HuH-7.5 (cell line): Measurements from ENCODE around the gene TOMM70.
A peak's percentile ranks its signal among the peaks of the same experiment; 100 is the strongest.
"Not testable (repeated sequence)": the region's sequence is repeated elsewhere in the genome, so short reads cannot be mapped to it uniquely, and the experiment has no call there.

Experiments used
- DNase-seq: peaks from one replicate; pipeline ENCODE4 v3.0.0; 2011; ENCODE audit warnings: low spot score

The TOMM70 gene

GRCh38 chr3:100364421-100364820 lies 36.5 kb downstream of the TOMM70 start:
- no peak for DNase-seq

- DNase-seq, result no peak
These were observed 39.0 kb downstream of the TOMM70 start for GRCh38 chr3:100361897-100362296.

- DNase-seq, result no peak
These were observed 40.0 kb downstream of the TOMM70 start for GRCh38 chr3:100360757-100361496.

- no peak for DNase-seq
These were observed 41.9 kb downstream of the TOMM70 start for GRCh38 chr3:100359035-100359434.

- DNase-seq, result no peak
These were observed 42.5 kb downstream of the TOMM70 start for GRCh38 chr3:100358413-100358812.

GRCh38 chr3:100354850-100355249 lies 46.0 kb downstream of the TOMM70 start:
- no peak for DNase-seq

- DNase-seq, result no peak
These were observed 48.3 kb downstream of the TOMM70 start for GRCh38 chr3:100352296-100353231.

GRCh38 chr3:100351770-100352169 lies 49.1 kb downstream of the TOMM70 start:
- not testable (repeated sequence) for DNase-seq

GRCh38 chr3:100348727-100349126 lies 52.2 kb downstream of the TOMM70 start:
- DNase-seq, result no peak

- no peak for DNase-seq
These were observed 60.4 kb downstream of the TOMM70 start for GRCh38 chr3:100340527-100340926.

- no peak for DNase-seq
These were observed 61.1 kb downstream of the TOMM70 start for GRCh38 chr3:100339786-100340185.

GRCh38 chr3:100338911-100339310 lies 62.0 kb downstream of the TOMM70 start:
- DNase-seq, result no peak

- not testable (repeated sequence) for DNase-seq
These were observed 64.7 kb downstream of the TOMM70 start for GRCh38 chr3:100336229-100336628.

- peak; percentile 31 for DNase-seq
These were observed 65.5 kb downstream of the TOMM70 start for GRCh38 chr3:100335434-100335833.

GRCh38 chr3:100334488-100335351 lies 66.2 kb downstream of the TOMM70 start, which contains the start of gene NIT2:
Gene NIT2, plus strand, starts transcription at chr3:100334757. Its CDS starts 35 bp downstream, at chr3:100334792.
- peak; percentile 89 for DNase-seq

GRCh38 chr3:100333970-100334487 lies 66.9 kb downstream of the TOMM70 start:
- no peak for DNase-seq

- DNase-seq, result no peak
These were observed 67.8 kb downstream of the TOMM70 start for GRCh38 chr3:100333051-100333450.

- no peak for DNase-seq
These were observed 69.2 kb downstream of the TOMM70 start for GRCh38 chr3:100331660-100332059.

GRCh38 chr3:100330651-100331050 lies 70.2 kb downstream of the TOMM70 start:
- no peak for DNase-seq

- no peak for DNase-seq
These were observed 70.9 kb downstream of the TOMM70 start for GRCh38 chr3:100329800-100330489.

GRCh38 chr3:100327377-100327776 lies 73.5 kb downstream of the TOMM70 start:
- DNase-seq, result not testable (repeated sequence)
